Vagina (tissue), 2 donors: Measurements from ENCODE around the gene UBE2N. TPM values are rescaled to one million over a fixed set of nuclear protein-coding genes. Genes with fewer than 3 reads are reported as not detected.

Experiments
- DNase-seq, 2 donors: peaks; one replicate each; pipeline ENCODE4 v3.0.0-alpha.2; 2017; ENCODE audit errors: extremely low spot score in 2 of 2
- H3K27ac ChIP-seq: fragments of 200-600 bp; sonication (generic); one replicate; pipeline ENCODE4 v1.5.1; 2019
- H3K27me3 ChIP-seq: fragments of 200-600 bp; sonication (generic); one replicate; pipeline ENCODE4 v1.5.1; 2019
- H3K36me3 ChIP-seq, 2 donors: fragments of 200-600 bp; sonication (generic); one replicate each; pipeline ENCODE4 v1.5.1; 2017 to 2019
- H3K4me1 ChIP-seq: fragments of 200-600 bp; sonication (generic); one replicate; pipeline ENCODE4 v1.5.1; 2019
- H3K4me3 ChIP-seq, 2 donors: fragments of 200-600 bp; sonication (generic); 1 replicate in 1 of 2; 2 replicates in 1 of 2; pipeline ENCODE4 v1.5.1; 2016 to 2019
- H3K9me3 ChIP-seq: fragments of 200-600 bp; sonication (generic); one replicate; pipeline ENCODE4 v1.5.1; 2019
- CTCF ChIP-seq, 3 experiments: fragments of 450-650 bp in 2 of 3; fragments of 200-600 bp in 1 of 3; sonication (generic) in 1 of 3; IDR thresholded peaks; one replicate each; pipeline ENCODE4 v1.5.1; 2017 to 2019; ENCODE audit warnings: antibody characterized with exemption in 3 of 3, mild to moderate bottlenecking in 2 of 3, moderate library complexity in 2 of 3
- POLR2A ChIP-seq, 2 donors: fragments of 450-650 bp; IDR thresholded peaks; one replicate each; pipeline ENCODE4 v1.6.1; 2017; ENCODE audit warnings: antibody characterized with exemption in 2 of 2, mild to moderate bottlenecking in 2 of 2, moderate library complexity in 2 of 2
- POLR2AphosphoS5 ChIP-seq, 2 donors: sonication (generic); formaldehyde crosslinking; IDR thresholded peaks; one replicate each; pipeline ENCODE4 v1.9.0; 2017; ENCODE audit warnings: antibody characterized with exemption in 2 of 2, mild to moderate bottlenecking in 2 of 2, low read depth in 1 of 2; ENCODE audit not compliant: insufficient read depth in 1 of 2
- intact Hi-C: fragments of 100-400 bp; cut with DNase I; formaldehyde crosslinking; loops from one replicate; pipeline ENCODE4 v1.15.1; 2023
- total RNA-seq: library from RNA; depleted of rRNA; stranded (reverse); fragments of >200 nt; gene quantifications from one replicate; pipeline ENCODE4 v1.2.3, GENCODE V29; 2016

Gene UBE2N
- total RNA-seq, 1 donor from 2014 or later, result 52.5 TPM

- H3K9me3 ChIP-seq, result no peaks in the 10 kb centered on the region
- TF ChIP-seq POLR2A (IDR thresholded peaks at IDR 0.05) (no peak), CTCF (IDR thresholded peaks at IDR 0.05) (no peak), POLR2AphosphoS5 (IDR thresholded peaks at IDR 0.05; ENCODE audit: insufficient read depth in 1 of 2, low read depth in 1 of 2) (no peak)
- DNase-seq, result no peak
- H3K27ac ChIP-seq, result no peak overlapping the region
- H3K4me1 ChIP-seq, result no peaks in the 10 kb centered on the region
- H3K36me3 ChIP-seq, result peaks cover 0 to 38% of the 10 kb centered on the region in 2 donors
- intact Hi-C loops, result no loop called here
- no peak overlapping the region for H3K4me3 ChIP-seq
- H3K27me3 ChIP-seq, result no peaks in the 10 kb centered on the region
These were observed 34.8 kb upstream of the UBE2N start for GRCh38 chr12:93476555-93476954.

- Histone ChIP-seq H3K4me1 (peaks cover 28% of the 10 kb centered on the region), H3K27ac (no peak overlapping the region), H3K4me3 (no peak overlapping the region), H3K27me3 (no peaks in the 10 kb centered on the region), H3K36me3 (peaks cover 0 to 10% of the 10 kb centered on the region in 2 donors), H3K9me3 (no peaks in the 10 kb centered on the region)
- no peak for DNase-seq
- TF ChIP-seq CTCF (IDR thresholded peaks at IDR 0.05) (no peak), POLR2A (IDR thresholded peaks at IDR 0.05) (no peak), POLR2AphosphoS5 (IDR thresholded peaks at IDR 0.05; ENCODE audit: insufficient read depth in 1 of 2, low read depth in 1 of 2) (no peak)
- intact Hi-C loops, result no loop called here
These were observed 27.6 kb upstream of the UBE2N start for GRCh38 chr12:93469386-93469785.

- H3K27me3 ChIP-seq, result no peaks in the 10 kb centered on the region
- no peaks in the 10 kb centered on the region for H3K9me3 ChIP-seq
- intact Hi-C loops, result no loop called here
- no peaks in the 10 kb centered on the region for H3K36me3 ChIP-seq
- peak overlapping the region; percentile 61 to 69 for H3K4me3 ChIP-seq
- TF ChIP-seq POLR2A (IDR thresholded peaks at IDR 0.05) (no peak), POLR2AphosphoS5 (IDR thresholded peaks at IDR 0.05; ENCODE audit: insufficient read depth in 1 of 2, low read depth in 1 of 2) (no peak), CTCF (IDR thresholded peaks at IDR 0.05) (no peak)
- DNase-seq, result no peak
- H3K4me1 ChIP-seq, result peaks cover 28% of the 10 kb centered on the region
- peak overlapping the region; percentile 77 for H3K27ac ChIP-seq
These were observed 26.2 kb upstream of the UBE2N start for GRCh38 chr12:93468008-93468371.

GRCh38 chr12:93467351-93468007, 25.7 kb upstream of the UBE2N start, which contains the start of gene MRPL42:
Gene MRPL42, plus strand, starts transcription at chr12:93467514. Its CDS starts 1,772 bp downstream, at chr12:93469286.
- Histone ChIP-seq H3K9me3 (no peaks in the 10 kb centered on the region), H3K27ac (peak within 1 kb of the TSS; percentile 77), H3K27me3 (no peaks in the 10 kb centered on the region), H3K4me1 (peaks cover 28% of the 10 kb centered on the region), H3K4me3 (peak within 1 kb of the TSS; percentile 61 to 69), H3K36me3 (no peaks in the 10 kb centered on the region)
- DNase-seq, result peak in 1 of 2 donors; percentile 90
- intact Hi-C loops, result no loop called here
- TF ChIP-seq POLR2A (IDR thresholded peaks at IDR 0.05) (peak in 1 of 2 donors; percentile 55), POLR2AphosphoS5 (IDR thresholded peaks at IDR 0.05; ENCODE audit: insufficient read depth in 1 of 2, low read depth in 1 of 2) (peak; percentile 96 to 98), CTCF (IDR thresholded peaks at IDR 0.05) (peak; percentile 27 to 92 (median 55))

GRCh38 chr12:93466625-93467350, 25.0 kb upstream of the UBE2N start:
- H3K9me3 ChIP-seq, result no peaks in the 10 kb centered on the region
- no peak for DNase-seq
- TF ChIP-seq POLR2A (IDR thresholded peaks at IDR 0.05), result no peak
- TF ChIP-seq CTCF (IDR thresholded peaks at IDR 0.05), result no peak
- no peak for TF ChIP-seq POLR2AphosphoS5 (IDR thresholded peaks at IDR 0.05; ENCODE audit: insufficient read depth in 1 of 2, low read depth in 1 of 2)
- H3K27ac ChIP-seq, result no peak overlapping the region
- intact Hi-C loops, result no loop called here
- H3K27me3 ChIP-seq, result no peaks in the 10 kb centered on the region
- no peaks in the 10 kb centered on the region for H3K36me3 ChIP-seq
- peaks cover 28% of the 10 kb centered on the region for H3K4me1 ChIP-seq
- H3K4me3 ChIP-seq, result peak overlapping the region; percentile 61 to 69
